ENCODE measurements around the gene PHF1. TPM values are rescaled to one million over a fixed set of nuclear protein-coding genes. Genes with fewer than 3 reads are reported as not detected.

The PHF1 gene
- total RNA-seq, 1 donor: 20.9 TPM

DNA sequence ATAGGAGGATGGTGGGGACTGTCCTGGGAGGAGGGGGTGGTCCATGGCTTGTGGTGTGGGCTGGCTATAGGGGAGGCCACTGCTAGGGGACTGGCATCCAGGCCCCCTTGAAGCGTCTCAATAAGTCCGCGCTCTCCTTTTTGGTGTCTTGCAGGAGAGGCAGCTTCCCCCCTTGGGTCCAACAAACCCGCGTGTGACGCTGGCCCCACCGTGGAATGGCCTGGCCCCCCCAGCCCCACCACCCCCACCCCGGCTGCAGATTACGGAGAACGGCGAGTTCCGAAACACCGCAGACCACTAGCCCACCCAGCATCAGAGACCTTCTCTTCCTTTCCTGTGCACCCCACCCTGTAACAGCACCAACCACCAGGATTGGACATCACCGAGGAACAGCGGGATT, 40.8 kb downstream of the PHF1 start:
- no peak for TF ChIP-seq CTCF (IDR thresholded peaks at IDR 0.05; ENCODE audit: insufficient read depth, low read length)
- no peak overlapping the region for H3K4me3 ChIP-seq (ENCODE audit: low read depth, low read length)
- DNase-seq (ENCODE audit: low read depth): no peak

DNA sequence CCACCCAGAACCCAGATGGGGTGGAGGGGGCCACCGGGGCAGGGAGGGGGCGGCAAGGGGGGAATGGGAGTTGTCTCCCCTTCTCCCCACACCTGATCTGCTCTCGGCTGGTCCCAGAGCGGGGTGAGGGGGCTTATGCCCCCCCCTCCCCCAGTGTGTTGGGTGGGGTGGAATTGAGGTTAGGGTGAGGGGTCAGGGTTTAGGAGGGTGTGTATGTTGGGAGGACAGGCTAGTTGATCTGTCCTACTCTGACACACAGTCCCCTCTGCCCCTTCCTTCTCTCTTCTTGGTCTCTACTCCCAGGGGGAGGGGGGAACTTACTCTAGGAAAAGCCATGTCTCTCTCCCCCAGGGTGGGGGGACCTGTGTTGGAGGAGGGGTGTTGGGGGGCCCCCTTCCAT, 41.7 kb downstream of the PHF1 start:
- no peak for DNase-seq (ENCODE audit: low read depth)
- no peak for TF ChIP-seq CTCF (IDR thresholded peaks at IDR 0.05; ENCODE audit: insufficient read depth, low read length)
- H3K4me3 ChIP-seq (ENCODE audit: low read depth, low read length): no peak overlapping the region

- no peak for TF ChIP-seq CTCF (IDR thresholded peaks at IDR 0.05; ENCODE audit: insufficient read depth, low read length)
- peak overlapping the region; percentile 96 for H3K4me3 ChIP-seq (ENCODE audit: low read depth, low read length)
- peak; percentile 14 for DNase-seq (ENCODE audit: low read depth)
Measured at GRCh38 chr6:33453393-33454008, 42.7 kb downstream of the PHF1 start.

DNA sequence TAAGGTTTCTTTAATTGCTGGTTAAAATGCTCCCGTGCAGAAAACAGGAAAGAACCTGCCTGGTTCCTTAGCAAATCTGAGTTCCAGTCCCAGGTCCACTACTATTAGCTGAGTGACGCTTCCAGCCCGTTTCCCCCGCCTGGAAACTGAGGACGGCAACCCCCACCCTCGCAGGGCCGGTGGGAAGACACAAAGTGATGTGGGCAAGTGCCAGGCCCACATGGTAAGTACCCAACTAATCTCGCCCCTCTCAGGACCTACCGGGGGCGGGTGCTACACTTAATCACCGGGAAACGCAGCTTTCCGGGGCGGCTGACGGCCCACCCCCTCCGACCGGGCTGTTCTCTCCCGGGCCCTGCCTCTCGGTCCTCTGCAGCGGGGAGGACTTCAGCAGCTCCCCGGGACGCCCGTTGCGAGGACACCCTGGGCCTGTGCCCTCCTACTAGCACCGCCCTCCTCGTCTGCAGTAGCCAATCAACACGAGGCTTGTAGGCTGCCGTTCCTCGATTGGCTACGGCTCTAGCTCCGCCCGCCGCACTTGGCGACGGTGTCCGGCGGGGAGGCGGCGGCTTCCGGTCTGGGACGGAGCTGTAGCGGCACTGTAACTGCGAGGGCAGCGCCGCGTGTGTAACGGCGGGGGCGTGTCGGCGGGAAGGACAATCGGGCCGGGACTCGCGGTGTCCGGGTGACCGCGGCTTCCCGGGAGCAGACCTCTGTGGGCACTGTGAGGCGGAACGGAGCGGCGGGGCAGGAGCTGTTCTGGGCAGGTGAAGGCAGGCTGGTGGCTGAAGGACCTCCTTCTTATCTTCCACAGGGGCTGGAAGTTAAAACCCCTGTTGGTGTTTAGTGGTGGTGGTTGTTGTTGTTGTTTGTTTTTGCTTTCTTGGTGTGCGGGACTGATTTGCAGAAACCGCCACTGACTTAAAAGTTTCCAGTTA, 43.5 kb downstream of the PHF1 start, which contains the start of gene ZBTB9:
Gene ZBTB9 (plus strand): TSS at position 568 of the 938 bp plus-strand sequence. CDS start 525 bp downstream, outside the sequence.
- H3K4me3 ChIP-seq (ENCODE audit: low read depth, low read length): peak within 1 kb of the TSS; percentile 96
- no peak for TF ChIP-seq CTCF (IDR thresholded peaks at IDR 0.05; ENCODE audit: insufficient read depth, low read length)
- peak; percentile 95 for DNase-seq (ENCODE audit: low read depth)

GRCh38 chr6:33455051-33455450, 44.2 kb downstream of the PHF1 start:
- peak overlapping the region; percentile 96 for H3K4me3 ChIP-seq (ENCODE audit: low read depth, low read length)
- DNase-seq (ENCODE audit: low read depth): no peak
- no peak for TF ChIP-seq CTCF (IDR thresholded peaks at IDR 0.05; ENCODE audit: insufficient read depth, low read length)

GRCh38 chr6:33456156-33456555, 45.3 kb downstream of the PHF1 start:
- no peak overlapping the region for H3K4me3 ChIP-seq (ENCODE audit: low read depth, low read length)
- no peak for TF ChIP-seq CTCF (IDR thresholded peaks at IDR 0.05; ENCODE audit: insufficient read depth, low read length)
- DNase-seq (ENCODE audit: low read depth): no peak

All from fibroblast of the aortic adventitia (primary cell).